IMR-90 (cell line): ENCODE results near the gene RBP4. TPM values are rescaled to one million over a fixed set of nuclear protein-coding genes. Genes with fewer than 3 reads are reported as not detected.

Experiments used
- ATAC-seq: fragments of 200-7000 bp; cut with Tn5 transposase; 2 replicates; pipeline ENCODE4 v1.9.1; 2020; ENCODE audit warnings: low read depth, mild to moderate bottlenecking, moderate library complexity
- BruUV-seq: library from RNA; stranded (reverse); fragments of 400-500 nt; replicated peaks from 2 replicates; lab custom pipeline; 2021; lab: Mats Ljungman, UMichigan
- CTCF ChIA-PET: fragments of 300-600 bp; formaldehyde crosslinking; extraction: SDS; loops from one replicate; lab custom pipeline; 2021; ENCODE audit warnings: antibody characterized with exemption; lab: Yijun Ruan, JAX
- POLR2A ChIA-PET: fragments of 300-600 bp; sonication (Branson Sonifier 250); formaldehyde crosslinking; loops from one replicate; lab custom pipeline; 2022; ENCODE audit warnings: antibody characterized with exemption; ENCODE audit not compliant: unreplicated experiment; lab: Charles Lee
- DNase-seq: peaks from one replicate; pipeline ENCODE4 v3.0.0; 2013
- H2AFZ ChIP-seq: replicated peaks from 2 replicates; pipeline ENCODE3; 2013; ENCODE audit warnings: low read length, mild to moderate bottlenecking; ENCODE audit not compliant: poor library complexity
- H2AK5ac ChIP-seq: 2 replicates; pipeline ENCODE4 v1.6.1; 2013; ENCODE audit warnings: low read depth, low read length, inconsistent platforms
- H2AK9ac ChIP-seq: replicated peaks from 2 replicates; pipeline ENCODE3; 2013; ENCODE audit warnings: mild to moderate bottlenecking, low read depth, low read length, moderate library complexity; ENCODE audit not compliant: poor library complexity
- H2BK120ac ChIP-seq: 2 replicates; pipeline ENCODE4 v1.6.1; 2013; ENCODE audit warnings: low read depth, low read length, inconsistent platforms
- H2BK15ac ChIP-seq: 3 replicates; pipeline ENCODE4 v1.6.1; 2013; ENCODE audit warnings: low read depth, low read length, inconsistent platforms
- H2BK20ac ChIP-seq: 2 replicates; pipeline ENCODE4 v1.6.1; 2013; ENCODE audit warnings: low read depth, mild to moderate bottlenecking, inconsistent platforms, low read length, moderate library complexity
- H2BK5ac ChIP-seq: 2 replicates; pipeline ENCODE4 v1.6.1; 2013; ENCODE audit warnings: mild to moderate bottlenecking, low read depth, low read length, inconsistent platforms; ENCODE audit not compliant: poor library complexity, severe bottlenecking
- H3K14ac ChIP-seq: replicated peaks from 2 replicates; pipeline ENCODE4 v1.6.1; 2013; ENCODE audit warnings: low read depth, low read length, inconsistent platforms
- H3K18ac ChIP-seq: 2 replicates; pipeline ENCODE4 v1.6.1; 2013; ENCODE audit warnings: low read depth, low read length, control low read depth
- H3K23ac ChIP-seq: 2 replicates; pipeline ENCODE4 v1.6.1; 2013; ENCODE audit warnings: low read depth, low read length, inconsistent platforms
- H3K27ac ChIP-seq: 2 replicates; pipeline ENCODE4 v1.5.1; 2013; ENCODE audit warnings: mild to moderate bottlenecking, control low read depth, low read length; ENCODE audit not compliant: insufficient read depth
- H3K27me3 ChIP-seq: 2 replicates; pipeline ENCODE4 v1.6.1; 2013; ENCODE audit warnings: low read length; ENCODE audit not compliant: control insufficient read depth, insufficient read depth
- H3K36me3 ChIP-seq: 2 replicates; pipeline ENCODE4 v1.6.1; 2013; ENCODE audit warnings: low read length, mixed read lengths; ENCODE audit not compliant: control insufficient read depth, insufficient read depth
- H3K4ac ChIP-seq: 2 replicates; pipeline ENCODE4 v1.6.1; 2013; ENCODE audit warnings: low read depth, low read length, inconsistent platforms
- H3K4me1 ChIP-seq: 2 replicates; pipeline ENCODE4 v1.6.1; 2013; ENCODE audit warnings: low read length, mixed read lengths; ENCODE audit not compliant: control insufficient read depth, insufficient read depth
- H3K4me2 ChIP-seq: 2 replicates; pipeline ENCODE4 v1.6.1; 2013; ENCODE audit warnings: low read depth, mild to moderate bottlenecking, control low read depth, low read length, moderate library complexity
- H3K4me3 ChIP-seq: 2 replicates; pipeline ENCODE4 v1.5.1; 2013; ENCODE audit warnings: low read depth, mild to moderate bottlenecking, control low read depth, low read length, moderate library complexity; ENCODE audit not compliant: insufficient read depth
- H3K56ac ChIP-seq: 2 replicates; pipeline ENCODE4 v1.6.1; 2013; ENCODE audit warnings: low read length, inconsistent platforms; ENCODE audit not compliant: insufficient read depth; ENCODE audit errors: extremely low read depth
- H3K79me1 ChIP-seq, 2 experiments: 2 replicates each; pipeline ENCODE4 v1.6.1; 2013; ENCODE audit warnings: low read length in 2 of 2, inconsistent platforms in 1 of 2, low read depth in 1 of 2
- H3K9ac ChIP-seq: 2 replicates; pipeline ENCODE4 v1.6.1; 2013; ENCODE audit warnings: low read depth, low read length, control low read depth
- H3K9me1 ChIP-seq: 2 replicates; pipeline ENCODE4 v1.6.1; 2013; ENCODE audit warnings: low read length, inconsistent platforms; ENCODE audit not compliant: insufficient read depth
- H3K9me3 ChIP-seq: 2 replicates; pipeline ENCODE4 v1.6.1; 2013; ENCODE audit warnings: low read length; ENCODE audit not compliant: control insufficient read depth, insufficient read depth
- H4K20me1 ChIP-seq: 2 replicates; pipeline ENCODE4 v1.6.1; 2013; ENCODE audit warnings: low read length, inconsistent platforms; ENCODE audit not compliant: insufficient read depth
- H4K5ac ChIP-seq: 2 replicates; pipeline ENCODE4 v1.6.1; 2013; ENCODE audit warnings: mild to moderate bottlenecking, low read depth, low read length, control low read depth
- H4K8ac ChIP-seq, 2 experiments: 2 replicates each; pipeline ENCODE4 v1.6.1; 2013; ENCODE audit warnings: low read depth in 2 of 2, low read length in 2 of 2, control low read depth in 1 of 2, inconsistent platforms in 1 of 2
- H4K91ac ChIP-seq: 2 replicates; pipeline ENCODE4 v1.6.1; 2013; ENCODE audit warnings: low read depth, low read length, inconsistent platforms; ENCODE audit not compliant: insufficient read depth
- BHLHE40 ChIP-seq: fragments of 150-350 bp; IDR thresholded peaks from 2 replicates; pipeline ENCODE4 v1.6.1; 2016; ENCODE audit warnings: mild to moderate bottlenecking, low read depth, low read length
- CEBPB ChIP-seq: IDR thresholded peaks from 2 replicates; pipeline ENCODE4 v1.6.1; 2012; ENCODE audit warnings: low read depth, low read length, improper control_type of control experiment
- CTCF ChIP-seq: conservative IDR thresholded peaks from 2 replicates; pipeline ENCODE4 v1.5.1; 2012; ENCODE audit warnings: mild to moderate bottlenecking, low read depth, low read length, improper control_type of control experiment
- FOS ChIP-seq: fragments of 150-350 bp; IDR thresholded peaks from 2 replicates; pipeline ENCODE4 v1.6.1; 2016; ENCODE audit warnings: low read depth, low read length
- MAZ ChIP-seq: IDR thresholded peaks from 2 replicates; pipeline ENCODE4 v1.6.1; 2012; ENCODE audit warnings: low read depth, mild to moderate bottlenecking, low read length, improper control_type of control experiment, moderate library complexity, borderline replicate concordance
- MXI1 ChIP-seq: IDR thresholded peaks from 2 replicates; pipeline ENCODE4 v1.6.1; 2012; ENCODE audit warnings: low read depth, mild to moderate bottlenecking, low read length, moderate library complexity, borderline replicate concordance
- RAD21 ChIP-seq: IDR thresholded peaks from 2 replicates; pipeline ENCODE4 v1.6.1; 2012; ENCODE audit warnings: low read length, improper control_type of control experiment
- RCOR1 ChIP-seq: IDR thresholded peaks from 2 replicates; pipeline ENCODE4 v1.6.1; 2012; ENCODE audit warnings: mild to moderate bottlenecking, low read length, improper control_type of control experiment; ENCODE audit not compliant: insufficient replicate concordance
- RFX5 ChIP-seq: IDR thresholded peaks from 2 replicates; pipeline ENCODE4 v1.8.0; 2012; ENCODE audit warnings: low read depth, mild to moderate bottlenecking, low read length, moderate library complexity
- SMC3 ChIP-seq: fragments of 150-350 bp; IDR thresholded peaks from 2 replicates; pipeline ENCODE4 v1.6.1; 2016; ENCODE audit warnings: low read depth, mild to moderate bottlenecking, antibody characterized with exemption, low read length, moderate library complexity
- USF2 ChIP-seq: fragments of 150-350 bp; IDR thresholded peaks from 2 replicates; pipeline ENCODE4 v1.6.1; 2017; ENCODE audit warnings: mild to moderate bottlenecking, antibody characterized with exemption, low read length, low read depth
- WGBS, 2 experiments: methylation state at CpG; one replicate each; pipeline versions ENCODE4 v1.1.5 to v1.1.7; 2013; ENCODE audit warnings: missing lambda C conversion rate in 2 of 2; ENCODE audit not compliant: insufficient read length in 1 of 2; ENCODE audit errors: extremely low coverage in 2 of 2; 5-methylcytosine and 5-hydroxymethylcytosine counted together
- dilution Hi-C: fragments of 300-500 bp; cut with HindIII; formaldehyde crosslinking; loops from one replicate; pipeline ENCODE4 v1.14.3; 2018; ENCODE audit warnings: low sequenced_read_pairs; ENCODE audit not compliant: unreplicated experiment
- in situ Hi-C: fragments of 300-500 bp; cut with MboI; formaldehyde crosslinking; loops from 3 replicates; pipeline ENCODE4 v1.14.3; 2019; ENCODE audit warnings: low sequenced_read_pairs, inconsistent platforms, mixed read lengths
- intact Hi-C: fragments of 100-400 bp; cut with micrococcal nuclease; formaldehyde crosslinking; loops from 2 replicates; pipeline ENCODE4 v1.10.0; 2022
- polyA plus RNA-seq, 3 experiments: library from polyadenylated mRNA; depleted of rRNA; stranded (reverse); fragments of >200 nt; gene quantifications; 2 replicates each; pipeline ENCODE4 v1.2.3, GENCODE V29; 2012; ENCODE audit warnings: low replicate concordance in 1 of 3
- total RNA-seq: library from RNA; depleted of rRNA; stranded (reverse); fragments of >200 nt; gene quantifications from 2 replicates; pipeline ENCODE4 v1.2.3, GENCODE V29; 2012

Gene RBP4
- total and polyA plus RNA-seq, 2 of the 4 experiments (the other 2 are of a cell fraction), result not detected

- no peak overlapping the region for H3K14ac ChIP-seq
- no peak for DNase-seq
- 60% methylated on average over 1 of the region's 2 CpGs; no CpG with 5 or more reads in 1 of the 2 experiments for WGBS, 2 experiments
- no peak overlapping the region for H2BK15ac ChIP-seq
- H4K5ac ChIP-seq, result no peak overlapping the region
- peaks cover 63% of the 10 kb centered on the region for H3K27me3 ChIP-seq
- CTCF ChIA-PET, result no interaction called here
- no peak overlapping the region for H3K23ac ChIP-seq
- no peak overlapping the region for H3K18ac ChIP-seq
- no peak overlapping the region for H2BK20ac ChIP-seq
- H3K4me3 ChIP-seq, result no peak overlapping the region
- no peak overlapping the region for H3K9ac ChIP-seq
- H2BK5ac ChIP-seq, result no peak overlapping the region
- H4K20me1 ChIP-seq, result no peaks in the 10 kb centered on the region
- no peak overlapping the region for H4K8ac ChIP-seq
- ATAC-seq, result no peak
- BruUV-seq, result no TSS peak
- H2BK120ac ChIP-seq, result no peak overlapping the region
- H3K36me3 ChIP-seq, result no peaks in the 10 kb centered on the region
- H3K4me1 ChIP-seq, result no peaks in the 10 kb centered on the region
- H4K91ac ChIP-seq, result no peak overlapping the region
- no peaks in the 10 kb centered on the region for H3K79me1 ChIP-seq
- in situ Hi-C loops (no loop called here), dilution Hi-C loops (no loop called here), intact Hi-C loops (no loop called here)
- no peaks in the 10 kb centered on the region for H3K9me3 ChIP-seq
- TF ChIP-seq MAZ, result no peak
- no peak for TF ChIP-seq CEBPB
- TF ChIP-seq RCOR1, result no peak
- TF ChIP-seq BHLHE40, result no peak
- TF ChIP-seq SMC3, result no peak
- no peak for TF ChIP-seq CTCF
- TF ChIP-seq USF2, result no peak
- no peak for TF ChIP-seq MXI1
- no peak for TF ChIP-seq FOS
- no peak for TF ChIP-seq RAD21
- no peak for TF ChIP-seq RFX5
- no peak overlapping the region for H2AK5ac ChIP-seq
- H2AK9ac ChIP-seq, result no peak overlapping the region
- H3K4ac ChIP-seq, result no peak overlapping the region
- no peak overlapping the region for H3K56ac ChIP-seq
- POLR2A ChIA-PET, result no interaction called here
- no peak overlapping the region for H3K4me2 ChIP-seq
- no peak overlapping the region for H3K27ac ChIP-seq
- no peak overlapping the region for H2AFZ ChIP-seq
- H3K9me1 ChIP-seq, result no peaks in the 10 kb centered on the region
Measured at GRCh38 chr10:93572606-93573005, 28.4 kb downstream of the RBP4 start.
